K562 (cell line): Measurements from ENCODE around the gene ERAL1. TPM values are rescaled to one million over a fixed set of nuclear protein-coding genes. Genes with fewer than 3 reads are reported as not detected.

Experiments
- ADNP ChIP-seq: fragments of 200-800 bp; sonication (Bioruptor generic); IDR thresholded peaks from 2 replicates; pipeline ENCODE4 v1.6.1; 2016; ENCODE audit warnings: missing genetic modification characterization, missing compliant biosample characterization
- EGR1 ChIP-seq: fragments of 450-650 bp; conservative IDR thresholded peaks from 2 replicates; pipeline ENCODE4 v1.6.1; 2017; ENCODE audit warnings: mild to moderate bottlenecking
- ETV6 ChIP-seq, 3 experiments: fragments of 150-350 bp in 1 of 3; sonication (generic) in 1 of 3; formaldehyde crosslinking in 1 of 3; IDR thresholded peaks; 2 replicates each; pipeline versions ENCODE4 v1.6.1 to v1.8.0; 2014 to 2022; ENCODE audit warnings: borderline replicate concordance in 2 of 3, low read depth in 2 of 3, antibody characterized with exemption in 1 of 3, low read length in 1 of 3, mild to moderate bottlenecking in 1 of 3, missing genetic modification reagents in 1 of 3
- FOXA3 ChIP-seq, 2 experiments: fragments of 450-650 bp in 1 of 2; sonication (generic) in 1 of 2; formaldehyde crosslinking; IDR thresholded peaks in 1 of 2; conservative IDR thresholded peaks in 1 of 2; 2 replicates each; pipeline versions ENCODE4 v1.4.0 to v1.8.0; 2020 to 2022; ENCODE audit warnings: mild to moderate bottlenecking in 2 of 2, missing genetic modification reagents in 1 of 2
- MXI1 ChIP-seq: IDR thresholded peaks from 2 replicates; pipeline ENCODE4 v1.6.1; 2011; ENCODE audit warnings: low read depth, mild to moderate bottlenecking, improper control_type of control experiment, low read length
- NEUROD1 ChIP-seq: fragments of 150-350 bp; IDR thresholded peaks from 2 replicates; pipeline ENCODE4 v1.6.1; 2014; ENCODE audit warnings: borderline replicate concordance, low read length, low read depth; ENCODE audit not compliant: partially characterized antibody
- PCBP1 ChIP-seq: fragments of 200-400 bp; formaldehyde crosslinking; IDR thresholded peaks from 2 replicates; pipeline ENCODE4 v1.6.1; 2018; ENCODE audit warnings: mild to moderate bottlenecking, low read depth, low read length; ENCODE audit not compliant: poor library complexity, severe bottlenecking
- POLR2AphosphoS2 ChIP-seq: IDR thresholded peaks from 2 replicates; pipeline ENCODE4 v1.6.1; 2012; ENCODE audit warnings: low read length, improper control_type of control experiment
- SMAD3 ChIP-seq: fragments of 450-650 bp; formaldehyde crosslinking; conservative IDR thresholded peaks from 2 replicates; pipeline ENCODE4 v1.4.0; 2020; ENCODE audit warnings: mild to moderate bottlenecking
- SREBF2 ChIP-seq: sonication (generic); formaldehyde crosslinking; IDR thresholded peaks from 2 replicates; pipeline ENCODE4 v1.4.0; 2020; ENCODE audit warnings: mild to moderate bottlenecking, missing genetic modification reagents
- TCFL5 ChIP-seq: fragments of 250-450 bp; sonication (Bioruptor Pico); conservative IDR thresholded peaks from 2 replicates; pipeline ENCODE4 v1.6.1; 2021; ENCODE audit warnings: mild to moderate bottlenecking, moderate library complexity, matching md5 sums
- ZNF124 ChIP-seq: sonication (generic); formaldehyde crosslinking; IDR thresholded peaks from 2 replicates; pipeline ENCODE4 v1.8.1; 2022; ENCODE audit warnings: missing genetic modification reagents
- ZNF174 ChIP-seq: fragments of 250-450 bp; sonication (Bioruptor Pico); IDR thresholded peaks from 2 replicates; pipeline ENCODE4 v1.4.0; 2020; ENCODE audit warnings: mild to moderate bottlenecking
- ZNF239 ChIP-seq: fragments of 250-450 bp; sonication (Bioruptor Pico); IDR thresholded peaks from 2 replicates; pipeline ENCODE4 v1.4.0; 2020; ENCODE audit warnings: mild to moderate bottlenecking
- ZNF384 ChIP-seq: IDR thresholded peaks from 2 replicates; pipeline ENCODE4 v1.6.1; 2012; ENCODE audit warnings: low read depth, low read length, improper control_type of control experiment
- polyA plus RNA-seq, 8 experiments: library from polyadenylated mRNA; depleted of rRNA in 4 of 8; stranded (reverse) in 5 of 8; unstranded in 3 of 8; fragments of >200 nt; fragmentation: Nextera tagmentation in 2 of 8; fragmentation: Illumina TruSeq in 1 of 8; extraction: Ambion mirVana in 2 of 8; extraction: Trizol in 1 of 8; gene quantifications; 2 replicates each; pipeline versions ENCODE4 v1.2.1 to v1.2.3, GENCODE V29; 2011 to 2014; ENCODE audit warnings: inconsistent platforms in 1 of 8, missing spikeins in 1 of 8
- total RNA-seq, 7 experiments: library from RNA; depleted of rRNA in 6 of 7; stranded (reverse); fragments of >200 nt in 6 of 7; fragmentation: Illumina TruSeq in 2 of 7; extraction: Trizol in 2 of 7; gene quantifications; 2 replicates each; pipeline versions ENCODE4 v1.2.1 to v1.2.3, GENCODE V29; 2011 to 2021; ENCODE audit warnings: low replicate concordance in 1 of 7
- TF ChIP-seq, protein P1 (sequence below): fragments of 450-650 bp; IDR thresholded peaks from 2 replicates; pipeline ENCODE4 v1.6.1; 2018; ENCODE audit not compliant: partially characterized antibody
- TF ChIP-seq, protein P2 (sequence below): fragments of 450-650 bp; IDR thresholded peaks from 2 replicates; pipeline ENCODE4 v1.6.1; 2016; ENCODE audit warnings: missing biosample characterization, missing genetic modification characterization
- TF ChIP-seq, protein P3 (sequence below): fragments of 250-450 bp; sonication (Bioruptor Pico); IDR thresholded peaks from 2 replicates; pipeline ENCODE4 v1.8.0; 2022; ENCODE audit warnings: inconsistent platforms
- TF ChIP-seq, protein P4 (sequence below): fragments of 200-800 bp; sonication (Bioruptor generic); IDR thresholded peaks from 2 replicates; pipeline ENCODE4 v1.6.1; 2017; ENCODE audit warnings: missing genetic modification characterization, missing compliant biosample characterization

ERAL1 gene
- total and polyA plus RNA-seq, 9 of the 15 experiments (the other 6 are each of a cell fraction or from before 2014, with no cell fraction given): 37.5 to 351 (median 106) TPM

DNA sequence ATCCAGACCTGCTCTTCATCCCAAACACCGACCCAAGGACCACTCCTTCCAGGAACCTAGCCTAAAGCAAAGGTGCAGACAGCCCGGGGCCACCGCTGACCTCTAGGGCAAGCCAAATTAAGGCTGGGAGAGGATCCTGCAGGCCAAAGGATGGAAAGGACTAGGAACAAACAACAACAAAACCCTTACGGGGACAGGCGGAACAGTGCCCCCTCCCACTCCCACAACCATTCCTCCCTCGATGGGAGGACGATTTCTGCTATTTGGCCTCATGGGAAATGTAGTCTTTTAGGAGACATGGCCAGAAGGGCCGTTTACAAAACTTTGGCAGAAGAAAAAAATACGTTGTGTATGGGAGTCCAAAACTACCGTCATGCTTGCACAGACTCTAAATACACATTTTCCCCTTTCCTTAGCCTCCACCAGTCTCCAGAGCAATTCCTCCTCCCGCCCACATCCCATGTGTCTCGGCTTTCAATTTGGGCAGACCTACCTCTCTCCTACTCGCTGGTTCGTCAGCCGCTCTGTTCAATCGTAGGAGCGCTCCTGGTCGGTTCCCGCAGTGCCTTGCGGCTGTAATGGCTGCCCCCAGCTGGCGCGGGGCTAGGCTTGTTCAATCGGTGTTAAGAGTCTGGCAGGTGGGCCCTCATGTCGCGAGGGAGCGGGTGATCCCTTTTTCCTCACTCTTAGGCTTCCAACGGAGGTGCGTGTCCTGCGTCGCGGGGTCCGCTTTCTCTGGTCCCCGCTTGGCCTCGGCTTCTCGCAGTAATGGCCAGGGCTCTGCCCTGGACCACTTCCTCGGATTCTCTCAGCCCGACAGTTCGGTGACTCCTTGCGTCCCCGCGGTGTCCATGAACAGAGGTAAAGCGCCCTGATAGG is at the start of gene ERAL1 (continued):
- TF ChIP-seq, protein P1, sequence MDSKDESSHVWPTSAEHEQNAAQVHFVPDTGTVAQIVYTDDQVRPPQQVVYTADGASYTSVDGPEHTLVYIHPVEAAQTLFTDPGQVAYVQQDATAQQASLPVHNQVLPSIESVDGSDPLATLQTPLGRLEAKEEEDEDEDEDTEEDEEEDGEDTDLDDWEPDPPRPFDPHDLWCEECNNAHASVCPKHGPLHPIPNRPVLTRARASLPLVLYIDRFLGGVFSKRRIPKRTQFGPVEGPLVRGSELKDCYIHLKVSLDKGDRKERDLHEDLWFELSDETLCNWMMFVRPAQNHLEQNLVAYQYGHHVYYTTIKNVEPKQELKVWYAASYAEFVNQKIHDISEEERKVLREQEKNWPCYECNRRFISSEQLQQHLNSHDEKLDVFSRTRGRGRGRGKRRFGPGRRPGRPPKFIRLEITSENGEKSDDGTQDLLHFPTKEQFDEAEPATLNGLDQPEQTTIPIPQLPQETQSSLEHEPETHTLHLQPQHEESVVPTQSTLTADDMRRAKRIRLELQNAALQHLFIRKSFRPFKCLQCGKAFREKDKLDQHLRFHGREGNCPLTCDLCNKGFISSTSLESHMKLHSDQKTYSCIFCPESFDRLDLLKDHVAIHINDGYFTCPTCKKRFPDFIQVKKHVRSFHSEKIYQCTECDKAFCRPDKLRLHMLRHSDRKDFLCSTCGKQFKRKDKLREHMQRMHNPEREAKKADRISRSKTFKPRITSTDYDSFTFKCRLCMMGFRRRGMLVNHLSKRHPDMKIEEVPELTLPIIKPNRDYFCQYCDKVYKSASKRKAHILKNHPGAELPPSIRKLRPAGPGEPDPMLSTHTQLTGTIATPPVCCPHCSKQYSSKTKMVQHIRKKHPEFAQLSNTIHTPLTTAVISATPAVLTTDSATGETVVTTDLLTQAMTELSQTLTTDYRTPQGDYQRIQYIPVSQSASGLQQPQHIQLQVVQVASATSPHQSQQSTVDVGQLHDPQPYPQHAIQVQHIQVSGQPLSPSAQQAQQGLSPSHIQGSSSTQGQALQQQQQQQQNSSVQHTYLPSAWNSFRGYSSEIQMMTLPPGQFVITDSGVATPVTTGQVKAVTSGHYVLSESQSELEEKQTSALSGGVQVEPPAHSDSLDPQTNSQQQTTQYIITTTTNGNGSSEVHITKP: peak; percentile 95
- TF ChIP-seq EGR1 (peak; percentile 93), POLR2AphosphoS2 (peak; percentile 83; the same call in 1 of the 2 replicates), PCBP1 (no peak), SMAD3 (CRISPR knock-in tag) (0 out of 2 replicates have a peak, but pooled peaks have one; percentile 12), ZNF174 (CRISPR knock-in tag) (no peak), ZNF384 (peak; percentile 28; the same call in 1 of the 2 replicates), ZNF124 (CRISPR knock-in tag) (no peak), NEUROD1 (peak; percentile 70), SREBF2 (CRISPR knock-in tag) (no peak), ZNF239 (CRISPR knock-in tag) (no peak), ADNP (tag) (no peak), TCFL5 (CRISPR knock-in tag) (no peak), MXI1 (peak; percentile 62; the same call in 1 of the 2 replicates), ETV6 (IDR thresholded peaks at IDR 0.05; ENCODE audit: borderline replicate concordance in 1 of 2, low read depth in 2 of 2, low read length in 1 of 2) (no peak), ETV6 (CRISPR knock-in tag; IDR thresholded peaks at IDR 0.05; ENCODE audit: borderline replicate concordance) (no peak), FOXA3 (CRISPR knock-in tag; conservative IDR thresholded peaks at IDR 0.05 in 1 of 2, IDR thresholded peaks at IDR 0.05 in 1 of 2) (no peak)
- TF ChIP-seq, protein P2, sequence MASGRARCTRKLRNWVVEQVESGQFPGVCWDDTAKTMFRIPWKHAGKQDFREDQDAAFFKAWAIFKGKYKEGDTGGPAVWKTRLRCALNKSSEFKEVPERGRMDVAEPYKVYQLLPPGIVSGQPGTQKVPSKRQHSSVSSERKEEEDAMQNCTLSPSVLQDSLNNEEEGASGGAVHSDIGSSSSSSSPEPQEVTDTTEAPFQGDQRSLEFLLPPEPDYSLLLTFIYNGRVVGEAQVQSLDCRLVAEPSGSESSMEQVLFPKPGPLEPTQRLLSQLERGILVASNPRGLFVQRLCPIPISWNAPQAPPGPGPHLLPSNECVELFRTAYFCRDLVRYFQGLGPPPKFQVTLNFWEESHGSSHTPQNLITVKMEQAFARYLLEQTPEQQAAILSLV: no peak
- TF ChIP-seq, protein P3, sequence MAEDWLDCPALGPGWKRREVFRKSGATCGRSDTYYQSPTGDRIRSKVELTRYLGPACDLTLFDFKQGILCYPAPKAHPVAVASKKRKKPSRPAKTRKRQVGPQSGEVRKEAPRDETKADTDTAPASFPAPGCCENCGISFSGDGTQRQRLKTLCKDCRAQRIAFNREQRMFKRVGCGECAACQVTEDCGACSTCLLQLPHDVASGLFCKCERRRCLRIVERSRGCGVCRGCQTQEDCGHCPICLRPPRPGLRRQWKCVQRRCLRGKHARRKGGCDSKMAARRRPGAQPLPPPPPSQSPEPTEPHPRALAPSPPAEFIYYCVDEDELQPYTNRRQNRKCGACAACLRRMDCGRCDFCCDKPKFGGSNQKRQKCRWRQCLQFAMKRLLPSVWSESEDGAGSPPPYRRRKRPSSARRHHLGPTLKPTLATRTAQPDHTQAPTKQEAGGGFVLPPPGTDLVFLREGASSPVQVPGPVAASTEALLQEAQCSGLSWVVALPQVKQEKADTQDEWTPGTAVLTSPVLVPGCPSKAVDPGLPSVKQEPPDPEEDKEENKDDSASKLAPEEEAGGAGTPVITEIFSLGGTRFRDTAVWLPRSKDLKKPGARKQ (CRISPR knock-in tag): no peak
- TF ChIP-seq, protein P4, sequence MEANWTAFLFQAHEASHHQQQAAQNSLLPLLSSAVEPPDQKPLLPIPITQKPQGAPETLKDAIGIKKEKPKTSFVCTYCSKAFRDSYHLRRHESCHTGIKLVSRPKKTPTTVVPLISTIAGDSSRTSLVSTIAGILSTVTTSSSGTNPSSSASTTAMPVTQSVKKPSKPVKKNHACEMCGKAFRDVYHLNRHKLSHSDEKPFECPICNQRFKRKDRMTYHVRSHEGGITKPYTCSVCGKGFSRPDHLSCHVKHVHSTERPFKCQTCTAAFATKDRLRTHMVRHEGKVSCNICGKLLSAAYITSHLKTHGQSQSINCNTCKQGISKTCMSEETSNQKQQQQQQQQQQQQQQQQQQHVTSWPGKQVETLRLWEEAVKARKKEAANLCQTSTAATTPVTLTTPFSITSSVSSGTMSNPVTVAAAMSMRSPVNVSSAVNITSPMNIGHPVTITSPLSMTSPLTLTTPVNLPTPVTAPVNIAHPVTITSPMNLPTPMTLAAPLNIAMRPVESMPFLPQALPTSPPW: peak; percentile 88
